Adipocyte (in vitro differentiated cells): ENCODE data around the gene ASAP3.

ENCODE experiments used
- DNase-seq: peaks from one replicate; pipeline ENCODE4 v3.0.0-alpha.2; 2015; ENCODE audit warnings: low read depth
- H3K27me3 ChIP-seq: replicated peaks from 2 replicates; pipeline ENCODE4 v1.7.0; 2013; ENCODE audit warnings: mild to moderate bottlenecking, low read length, moderate library complexity; ENCODE audit not compliant: control insufficient read depth, insufficient read depth
- H3K36me3 ChIP-seq: 2 replicates; pipeline ENCODE4 v1.7.0; 2013; ENCODE audit warnings: low read length, mild to moderate bottlenecking, moderate library complexity; ENCODE audit not compliant: control insufficient read depth, insufficient read depth, severe bottlenecking
- H3K4me1 ChIP-seq: 2 replicates; pipeline ENCODE4 v1.7.0; 2013; ENCODE audit warnings: mild to moderate bottlenecking, low read length, moderate library complexity; ENCODE audit not compliant: control insufficient read depth, insufficient read depth
- H3K4me3 ChIP-seq: 2 replicates; pipeline ENCODE4 v1.7.0; 2013; ENCODE audit warnings: mild to moderate bottlenecking, low read length, moderate library complexity
- H3K9ac ChIP-seq: 2 replicates; pipeline ENCODE4 v1.7.0; 2013; ENCODE audit warnings: mild to moderate bottlenecking, low read length, moderate library complexity
- H3K9me3 ChIP-seq: 2 replicates; pipeline ENCODE4 v1.7.0; 2013; ENCODE audit warnings: mild to moderate bottlenecking, low read length, moderate library complexity; ENCODE audit not compliant: control insufficient read depth

The ASAP3 gene

DNA sequence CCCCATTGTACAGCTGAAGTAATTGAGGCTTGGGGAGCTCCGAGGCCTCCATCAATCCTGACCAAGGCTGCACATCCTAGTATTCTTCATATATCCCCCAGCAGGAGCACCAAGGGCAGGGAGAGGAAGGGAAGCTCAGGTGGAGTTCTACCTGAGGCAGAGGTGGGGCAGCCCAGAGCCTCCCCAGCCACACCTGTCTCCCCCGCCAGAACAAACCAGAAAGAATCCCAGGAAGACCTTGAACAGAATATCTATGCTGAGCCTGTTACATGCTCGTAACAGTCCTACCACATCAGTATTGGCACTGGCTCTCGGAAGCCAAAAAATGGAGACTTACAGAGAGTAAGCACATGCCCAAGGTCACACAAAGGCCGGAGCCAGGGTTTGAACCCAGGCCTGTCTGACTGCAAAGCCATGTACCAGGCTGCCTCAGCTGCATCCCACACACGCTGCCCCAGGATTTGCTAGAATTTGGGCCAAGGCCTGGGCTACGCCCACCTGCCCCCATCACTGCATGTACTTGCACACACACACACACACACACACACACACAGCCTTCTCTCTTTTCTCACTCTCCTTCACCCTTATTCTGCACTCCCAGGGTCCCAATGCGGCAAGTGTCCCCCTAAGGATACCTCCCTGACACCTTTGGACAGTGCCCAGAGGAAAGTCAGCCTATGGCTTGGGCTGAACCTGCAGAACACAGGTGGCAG lies 42.5 kb upstream of the ASAP3 start:
- Histone ChIP-seq H3K36me3 (no peaks in the 10 kb centered on the region), H3K9ac (no peak overlapping the region), H3K9me3 (no peaks in the 10 kb centered on the region), H3K4me1 (peaks cover 18% of the 10 kb centered on the region), H3K27me3 (peaks cover 11% of the 10 kb centered on the region), H3K4me3 (no peak overlapping the region)
- no peak for DNase-seq

DNA sequence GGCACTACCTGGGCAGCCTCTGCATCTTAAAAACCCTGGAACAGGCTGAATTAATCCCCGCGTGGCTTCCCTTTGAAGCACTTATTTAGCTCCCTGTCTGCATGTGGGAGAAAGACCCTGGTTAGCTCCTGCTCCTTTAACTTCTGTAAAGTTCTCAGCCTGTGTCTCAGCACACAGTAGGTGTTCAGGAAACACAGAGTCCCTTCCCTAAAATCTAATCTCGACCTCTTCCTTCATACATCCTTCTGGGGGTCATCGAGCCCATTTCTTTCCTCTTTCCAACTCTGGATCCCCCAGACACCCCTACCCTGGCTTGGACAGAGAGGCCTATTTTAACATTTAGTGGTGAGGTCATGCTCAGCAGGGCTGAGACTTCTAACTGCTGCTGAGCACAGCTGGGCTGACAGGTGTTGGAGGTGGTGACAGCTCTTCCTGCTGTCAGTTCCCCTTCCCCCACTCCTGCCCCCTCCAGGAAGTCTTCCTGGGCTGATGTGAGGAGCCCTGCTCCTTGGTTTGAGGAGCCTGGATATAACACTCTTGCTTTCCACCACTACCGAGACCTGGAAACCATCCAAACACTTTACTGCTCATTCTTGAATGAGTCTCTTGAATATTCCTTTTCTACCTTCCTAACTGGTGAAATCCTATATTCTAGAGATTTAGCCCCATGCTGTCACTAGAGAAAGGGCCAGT lies 41.7 kb upstream of the ASAP3 start:
- peaks cover 11% of the 10 kb centered on the region for H3K27me3 ChIP-seq
- no peaks in the 10 kb centered on the region for H3K9me3 ChIP-seq
- H3K9ac ChIP-seq: no peak overlapping the region
- H3K4me3 ChIP-seq: no peak overlapping the region
- H3K36me3 ChIP-seq: no peaks in the 10 kb centered on the region
- peaks cover 12% of the 10 kb centered on the region for H3K4me1 ChIP-seq
- no peak for DNase-seq

DNA sequence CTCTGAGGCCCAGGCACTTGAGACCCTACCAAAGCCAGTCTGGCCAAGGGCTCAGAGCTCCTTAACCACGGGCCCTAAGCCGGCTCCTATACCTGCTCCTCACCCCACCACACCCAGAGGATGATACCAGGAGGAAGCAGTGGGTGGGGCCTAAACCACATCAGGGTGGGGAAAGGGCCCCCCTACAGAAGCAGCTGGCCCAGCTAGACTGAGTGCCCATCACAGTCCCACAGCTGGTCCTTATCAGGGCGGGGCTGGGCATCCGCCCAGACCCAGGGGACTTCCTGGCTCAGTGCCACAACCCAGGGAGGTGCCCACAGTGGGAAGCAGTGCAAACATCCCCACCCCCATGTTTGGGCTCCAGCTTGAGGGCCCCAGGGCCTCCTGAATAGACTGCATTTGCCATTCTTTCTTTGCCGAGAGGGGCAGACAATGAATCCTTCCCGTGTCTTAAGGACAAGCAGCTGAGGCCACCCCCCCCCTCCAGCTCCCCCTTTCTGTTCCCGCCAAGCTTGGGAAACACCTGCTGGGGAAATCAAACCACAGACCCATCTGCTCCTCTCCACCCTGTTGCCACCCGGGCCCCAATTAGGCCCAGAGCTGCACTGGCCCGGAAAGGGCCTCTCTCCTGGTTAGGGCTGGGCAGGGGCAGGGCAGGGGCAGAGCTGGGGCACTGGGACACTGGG lies 40.9 kb upstream of the ASAP3 start:
- H3K27me3 ChIP-seq: peaks cover 3% of the 10 kb centered on the region
- H3K36me3 ChIP-seq: no peaks in the 10 kb centered on the region
- no peak for DNase-seq

GRCh38 chr1:23524163-23524562 lies 40.2 kb upstream of the ASAP3 start:
- no peak for DNase-seq
- Histone ChIP-seq H3K9ac (no peak overlapping the region), H3K27me3 (no peaks in the 10 kb centered on the region), H3K4me3 (no peak overlapping the region), H3K4me1 (peaks cover 9% of the 10 kb centered on the region), H3K36me3 (no peaks in the 10 kb centered on the region), H3K9me3 (no peaks in the 10 kb centered on the region)

More for the DNA sequence above, 40.9 kb upstream of the ASAP3 start:
- Histone ChIP-seq H3K4me3 (no peak overlapping the region), H3K4me1 (peaks cover 9% of the 10 kb centered on the region), H3K9me3 (no peaks in the 10 kb centered on the region), H3K9ac (no peak overlapping the region)

DNA sequence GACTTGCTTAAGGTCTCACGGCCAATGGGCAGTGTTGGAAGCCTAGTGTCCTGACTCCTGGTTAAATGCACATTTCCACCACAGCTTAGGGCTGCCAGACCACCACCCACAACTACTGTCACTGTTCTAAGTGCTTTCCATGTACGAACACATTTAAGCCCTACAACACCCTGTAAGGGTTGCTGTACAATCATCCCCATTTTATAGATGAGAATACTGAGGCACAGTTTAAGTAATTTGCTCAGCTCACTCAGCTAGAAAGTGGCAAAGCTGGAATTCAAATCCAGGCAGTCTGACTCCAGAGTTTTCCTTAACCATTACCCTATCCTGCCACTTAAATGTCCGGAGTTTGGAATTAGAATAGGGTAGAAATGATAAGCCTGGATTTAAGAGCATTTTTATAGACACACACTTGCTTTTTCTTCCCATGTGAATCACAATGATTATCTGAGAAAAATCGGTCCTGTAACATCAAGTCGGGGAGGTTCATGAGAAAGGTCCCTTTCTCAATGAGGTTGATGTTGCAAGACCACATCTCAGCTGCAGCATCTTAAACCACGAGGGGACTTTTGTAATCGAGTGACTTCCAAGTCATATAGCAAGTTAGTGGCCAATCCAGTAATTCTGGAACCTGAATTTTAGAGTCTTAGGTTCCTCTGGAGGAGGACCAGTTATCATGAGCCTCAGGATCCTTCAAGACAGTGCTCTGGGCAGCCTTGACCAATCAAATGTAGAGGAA lies 38.4 kb upstream of the ASAP3 start:
- Histone ChIP-seq H3K4me1 (no peaks in the 10 kb centered on the region), H3K27me3 (no peaks in the 10 kb centered on the region), H3K9ac (no peak overlapping the region), H3K9me3 (no peaks in the 10 kb centered on the region), H3K4me3 (no peak overlapping the region), H3K36me3 (no peaks in the 10 kb centered on the region)
- DNase-seq: no peak

DNA sequence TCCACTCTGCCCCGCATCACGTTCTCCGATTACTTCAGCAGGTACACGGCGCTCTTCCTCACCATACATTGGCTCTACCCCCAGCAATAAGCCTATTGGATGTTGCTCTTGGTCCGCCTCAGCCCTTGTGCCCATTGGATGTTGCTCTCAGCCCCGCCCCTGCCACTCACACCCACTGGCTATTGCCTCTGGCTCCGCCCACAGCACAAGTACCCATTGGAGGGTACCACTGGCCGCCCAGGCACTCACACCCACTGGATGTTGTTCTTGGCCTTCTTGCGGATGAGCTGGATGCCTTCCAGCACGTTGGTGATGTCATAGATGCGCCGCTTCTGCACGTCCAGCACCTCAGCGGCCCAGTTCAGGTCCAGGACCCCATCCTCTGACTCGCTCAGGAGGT lies 37.6 kb upstream of the ASAP3 start:
- Histone ChIP-seq H3K9ac (no peak overlapping the region), H3K4me1 (no peaks in the 10 kb centered on the region), H3K9me3 (no peaks in the 10 kb centered on the region), H3K27me3 (no peaks in the 10 kb centered on the region), H3K4me3 (no peak overlapping the region), H3K36me3 (no peaks in the 10 kb centered on the region)
- no peak for DNase-seq

GRCh38 chr1:23517581-23517980 lies 33.6 kb upstream of the ASAP3 start:
- Histone ChIP-seq H3K36me3 (no peaks in the 10 kb centered on the region), H3K4me3 (no peak overlapping the region), H3K4me1 (no peaks in the 10 kb centered on the region), H3K9me3 (no peaks in the 10 kb centered on the region), H3K9ac (no peak overlapping the region), H3K27me3 (no peaks in the 10 kb centered on the region)
- DNase-seq: no peak

DNA sequence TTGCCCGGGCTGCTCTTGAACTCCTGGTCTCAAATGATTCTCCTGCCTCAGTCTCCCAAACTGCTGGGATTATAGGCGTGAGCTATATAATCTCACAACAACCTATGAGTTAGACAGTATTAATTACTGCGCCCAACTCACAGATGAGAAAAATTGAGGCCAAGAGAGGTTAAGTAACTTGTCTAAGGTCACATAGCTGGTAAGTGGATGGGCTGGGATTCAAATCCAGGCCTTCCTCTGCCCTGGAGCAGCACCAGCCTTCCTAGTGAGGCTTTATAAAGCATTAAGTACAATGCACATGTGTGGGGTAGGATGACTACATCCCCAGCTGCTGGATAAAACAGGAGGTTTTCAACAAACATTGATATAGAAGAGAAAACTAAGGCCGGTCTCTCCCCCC lies 31.9 kb upstream of the ASAP3 start:
- no peak overlapping the region for H3K9ac ChIP-seq
- no peaks in the 10 kb centered on the region for H3K9me3 ChIP-seq
- H3K4me1 ChIP-seq: no peaks in the 10 kb centered on the region
- no peaks in the 10 kb centered on the region for H3K36me3 ChIP-seq
- H3K27me3 ChIP-seq: no peaks in the 10 kb centered on the region
- no peak for DNase-seq
- no peak overlapping the region for H3K4me3 ChIP-seq

- no peak overlapping the region for H3K4me3 ChIP-seq
- DNase-seq: no peak
- H3K9ac ChIP-seq: no peak overlapping the region
- H3K4me1 ChIP-seq: no peaks in the 10 kb centered on the region
- no peaks in the 10 kb centered on the region for H3K27me3 ChIP-seq
- H3K36me3 ChIP-seq: no peaks in the 10 kb centered on the region
- H3K9me3 ChIP-seq: no peaks in the 10 kb centered on the region
Observed at GRCh38 chr1:23514111-23514679, 30.2 kb upstream of the ASAP3 start.

- H3K9me3 ChIP-seq: no peaks in the 10 kb centered on the region
- H3K4me1 ChIP-seq: no peaks in the 10 kb centered on the region
- H3K9ac ChIP-seq: no peak overlapping the region
- DNase-seq: no peak
- no peak overlapping the region for H3K4me3 ChIP-seq
- no peaks in the 10 kb centered on the region for H3K27me3 ChIP-seq
- H3K36me3 ChIP-seq: no peaks in the 10 kb centered on the region
Observed at GRCh38 chr1:23509896-23510295, 25.9 kb upstream of the ASAP3 start.
